HT-29 (cell line): ENCODE measurements around the gene CDHR5. TPM values are rescaled to one million over a fixed set of nuclear protein-coding genes. Genes with fewer than 3 reads are reported as not detected.

Experiments
- DNase-seq: peaks from one replicate; pipeline ENCODE4 v3.0.0-alpha.2; 2015; ENCODE audit warnings: low spot score
- total RNA-seq: library from RNA; depleted of rRNA; stranded (reverse); fragments of >200 nt; shearing (Covaris generic); gene quantifications from 2 replicates; pipeline ENCODE4 v1.2.3, GENCODE V29; 2014

The CDHR5 gene
- total RNA-seq, 1 experiment from 2014 or later = 11.9 TPM

GRCh38 chr11:623999-624704, 603 bp downstream of the CDHR5 start:
- peak; percentile 93 for DNase-seq

GRCh38 chr11:623349-623869, 1.3 kb downstream of the CDHR5 start:
- no peak for DNase-seq

GRCh38 chr11:621838-622237, 2.9 kb downstream of the CDHR5 start:
- no peak for DNase-seq

GRCh38 chr11:620935-621814, 3.6 kb downstream of the CDHR5 start:
- no peak for DNase-seq

- DNase-seq = no peak
Measured at GRCh38 chr11:620201-620600, 4.6 kb downstream of the CDHR5 start.

GRCh38 chr11:619628-620050, 5.1 kb downstream of the CDHR5 start:
- DNase-seq = no peak

- no peak for DNase-seq
Measured at GRCh38 chr11:618856-619627, 5.7 kb downstream of the CDHR5 start.

- DNase-seq = no peak
Measured at GRCh38 chr11:617912-618682, 6.7 kb downstream of the CDHR5 start.

- DNase-seq = no peak
Measured at GRCh38 chr11:617199-617911, 7.4 kb downstream of the CDHR5 start.

GRCh38 chr11:616320-617198, 8.2 kb downstream of the CDHR5 start:
- no peak for DNase-seq

- peak; percentile 98 for DNase-seq
Measured at GRCh38 chr11:615504-616319, 9.0 kb downstream of the CDHR5 start, which contains the start of gene IRF7. Gene IRF7 (minus strand): TSS chr11:615950. CDS start chr11:615364, 586 bp downstream.

GRCh38 chr11:614623-615503, 9.9 kb downstream of the CDHR5 start:
- DNase-seq = peak; percentile 83

- DNase-seq = no peak
Measured at GRCh38 chr11:614021-614622, 10.6 kb downstream of the CDHR5 start.

- peak; percentile 91 for DNase-seq
Measured at GRCh38 chr11:613369-613968, 11.3 kb downstream of the CDHR5 start.

- DNase-seq = no peak
Measured at GRCh38 chr11:612961-613300, 11.8 kb downstream of the CDHR5 start.

GRCh38 chr11:612201-612960, 12.4 kb downstream of the CDHR5 start:
- peak; percentile 83 for DNase-seq
